ENCODE measurements around the gene CYB5D1. TPM values are rescaled to one million over a fixed set of nuclear protein-coding genes. Genes with fewer than 3 reads are reported as not detected.

CYB5D1 gene
- total RNA-seq, 1 experiment from 2014 or later, result 18.0 TPM

- no peaks in the 10 kb centered on the region for H4K20me1 ChIP-seq (ENCODE audit: control insufficient read depth, insufficient read depth, insufficient read length)
- H3K79me1 ChIP-seq (ENCODE audit: insufficient read depth, low read depth, low read length, poor library complexity, severe bottlenecking), result no peaks in the 10 kb centered on the region
- no peak for TF ChIP-seq CTCF (conservative IDR thresholded peaks at IDR 0.05)
- no peak overlapping the region for H2BK20ac ChIP-seq (ENCODE audit: low read depth, low read length, poor library complexity, severe bottlenecking)
- no peak overlapping the region for H4K91ac ChIP-seq (ENCODE audit: insufficient read length, low read depth, low read length)
- H3K27me3 ChIP-seq (ENCODE audit: insufficient read depth, low read length), result no peaks in the 10 kb centered on the region; the same call in 1 of the 2 replicates
- no peak overlapping the region for H2BK12ac ChIP-seq (ENCODE audit: insufficient read length, low read depth, low read length)
- H3K9me3 ChIP-seq (ENCODE audit: control insufficient read depth, low read depth, low read length), result no peaks in the 10 kb centered on the region
- no peak overlapping the region for H2AK5ac ChIP-seq (ENCODE audit: insufficient read length, low read length)
- no peak overlapping the region for H2BK5ac ChIP-seq (ENCODE audit: insufficient read length, low read length)
- Mint-ChIP-seq H3K27me3 (ENCODE audit: low read depth) (no peaks in the 10 kb centered on the region; the same call in none of the 2 replicates), H3K4me3 (peak overlapping the region in 1 of 2 experiments; percentile 69; a peak in 2 of 5 replicates), H3K27ac (no peak overlapping the region), H3K4me1 (peaks cover 3 to 4% of the 10 kb centered on the region in 2 experiments), H3K36me3 (ENCODE audit: insufficient read depth in 1 of 3, low read depth in 3 of 3) (peaks cover 0 to 3% (median 0%) of the 10 kb centered on the region in 3 experiments; a peak in 2 of 7 replicates), H3K9me3 (no peaks in the 10 kb centered on the region)
- H3K4me2 ChIP-seq (ENCODE audit: insufficient read depth, insufficient read length, low read length), result peak overlapping the region; percentile 82
- H3T11ph ChIP-seq (ENCODE audit: low read length), result no peak overlapping the region
- no peak overlapping the region for H3K23ac ChIP-seq (ENCODE audit: insufficient read length, low read depth, low read length)
- no peak overlapping the region for H3K4ac ChIP-seq (ENCODE audit: low read depth, low read length)
- peak overlapping the region; percentile 15 for H3K18ac ChIP-seq (ENCODE audit: insufficient read length, low read depth, low read length)
- no CpG with 5 or more reads among the region's 64 CpGs for WGBS (ENCODE audit: extremely low coverage, insufficient read length, low lambda C conversion rate)
- H2AFZ ChIP-seq (ENCODE audit: low read length), result no peak overlapping the region
- H4K8ac ChIP-seq (replicated peaks; ENCODE audit: insufficient read length, low read depth, low read length), result no peak overlapping the region
- DNase-seq, result peak; percentile 58
- no peak overlapping the region for H4K5ac ChIP-seq (ENCODE audit: insufficient read length, low read depth, low read length)
- no peak overlapping the region for H3K9ac ChIP-seq (ENCODE audit: extremely low read depth, insufficient read length, low read length)
- H2BK15ac ChIP-seq (ENCODE audit: low read depth, low read length), result no peak overlapping the region
- no peak overlapping the region for H3K56ac ChIP-seq (ENCODE audit: insufficient read length, low read depth, low read length)
- H3K79me2 ChIP-seq (ENCODE audit: insufficient read depth, low read length), result no peaks in the 10 kb centered on the region
- peak overlapping the region; percentile 65; the same call in 1 of the 2 replicates for H3K14ac ChIP-seq (ENCODE audit: insufficient read depth, low read length)
- H3K27ac ChIP-seq (ENCODE audit: insufficient read length, low read depth, low read length), result no peak overlapping the region
- peaks cover 28% of the 10 kb centered on the region for H3K23me2 ChIP-seq (ENCODE audit: insufficient read length, low read depth, low read length, poor library complexity, severe bottlenecking)
- H3K4me1 ChIP-seq (ENCODE audit: insufficient read depth, low read length), result no peaks in the 10 kb centered on the region
- H2BK120ac ChIP-seq (ENCODE audit: low read depth, low read length, poor library complexity, severe bottlenecking), result no peak overlapping the region
Measured at GRCh38 chr17:7885367-7886226, 27.8 kb downstream of the CYB5D1 start.
